ENCODE measurements around the gene NDUFV2. TPM values are rescaled to one million over a fixed set of nuclear protein-coding genes. Genes with fewer than 3 reads are reported as not detected.

NDUFV2 gene
- total RNA-seq, 1 donor = 135 TPM

DNA sequence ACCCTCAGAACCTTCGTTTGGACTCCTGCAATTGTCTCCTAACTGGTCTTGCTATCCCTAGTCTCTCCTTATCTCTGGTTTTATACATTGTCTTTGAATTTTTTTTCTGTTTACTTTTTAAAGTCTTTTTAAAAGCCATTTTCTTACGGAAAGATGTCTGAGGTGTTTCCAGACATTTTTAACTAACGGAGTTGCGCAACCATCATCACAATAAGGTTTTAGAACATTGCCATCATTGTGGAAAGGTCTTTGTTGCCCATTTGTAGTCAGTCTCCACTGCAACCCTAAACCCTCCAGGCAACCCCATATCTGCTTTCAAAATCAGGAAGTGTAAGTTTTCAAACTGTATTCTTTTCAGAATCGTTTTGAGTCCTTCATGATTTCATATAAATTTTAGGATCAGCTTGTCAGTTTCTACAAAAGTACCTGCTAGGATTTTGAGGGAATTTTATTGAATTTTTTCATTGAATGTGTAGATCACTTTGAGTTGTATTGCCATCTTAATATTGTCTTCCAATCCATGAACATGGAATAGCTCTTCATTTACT is 80.4 kb downstream of the NDUFV2 start:
- TF ChIP-seq CTCF (IDR thresholded peaks at IDR 0.05; ENCODE audit: insufficient read depth, low read length) = no peak
- H3K4me3 ChIP-seq (ENCODE audit: low read depth, low read length) = no peak overlapping the region
- no peak for DNase-seq (ENCODE audit: low read depth)

Other genes with a start within 250 kb of the NDUFV2 start
- 35.3 and 66.2 TPM in 2 replicates for gene ANKRD12, start 34.1 kb downstream of the NDUFV2 start, total RNA-seq (ENCODE audit: low replicate concordance)
- 157 and 205 TPM in 2 replicates for gene TWSG1, start 232.1 kb downstream of the NDUFV2 start, total RNA-seq (ENCODE audit: low replicate concordance)